ENCODE results near the gene TNS3. TPM values are rescaled to one million over a fixed set of nuclear protein-coding genes. Genes with fewer than 3 reads are reported as not detected.

The TNS3 gene
- total and polyA plus RNA-seq, 9 donors = 20.2 to 49.1 (median 29.7) TPM

DNA sequence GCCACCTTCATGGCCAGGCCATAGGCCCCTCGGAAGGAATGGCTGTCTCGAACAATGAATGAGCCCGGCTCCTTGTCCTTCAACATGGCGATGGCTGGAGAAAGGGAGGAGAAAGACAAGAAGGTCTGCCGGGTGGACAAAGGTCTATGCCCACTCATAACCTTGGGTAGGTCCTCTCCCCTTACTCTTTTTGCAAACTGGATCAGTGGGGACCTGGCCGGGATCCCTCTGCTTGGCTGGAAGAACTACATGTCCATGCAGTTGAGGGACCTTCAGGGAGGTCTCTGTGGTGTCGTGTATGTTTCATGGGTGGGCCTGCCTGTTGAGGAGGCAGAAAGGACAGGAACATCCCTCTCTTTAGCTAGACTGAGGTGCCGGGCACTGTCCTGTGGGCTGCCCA lies 284.8 kb downstream of the TNS3 start:
- 91% methylated on average over 3 of the region's 8 CpGs for WGBS (ENCODE audit: insufficient coverage)
- Histone ChIP-seq H3K4me3 (ENCODE audit: low read length) (no peak overlapping the region), H3K36me3 (ENCODE audit: control insufficient read depth, insufficient read depth, low read length) (peaks cover 47% of the 10 kb centered on the region)

DNA sequence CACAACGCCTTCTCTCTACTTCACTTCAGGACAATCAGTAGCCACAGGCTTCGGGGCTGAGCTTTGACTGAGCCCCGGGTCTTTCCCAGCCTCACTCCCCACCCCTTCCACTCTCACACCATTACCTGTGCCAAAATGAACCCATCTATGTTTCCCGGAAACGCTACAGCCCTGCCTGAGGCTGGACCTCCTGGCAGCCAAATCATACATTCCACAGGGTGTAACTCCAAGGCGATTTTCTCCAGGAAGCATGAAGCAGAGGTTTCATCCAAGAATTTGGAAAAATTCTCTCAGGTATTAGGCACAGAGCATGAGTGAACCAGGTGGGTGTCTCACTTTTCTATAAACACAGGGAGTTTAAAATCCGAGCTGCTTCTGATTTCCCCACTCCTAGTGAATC lies 286.3 kb downstream of the TNS3 start:
- no peak overlapping the region for H3K27ac ChIP-seq (ENCODE audit: low read length)
- no peaks in the 10 kb centered on the region for H3K9me3 ChIP-seq (replicated peaks; ENCODE audit: control insufficient read depth, low read depth, low read length)
- no peaks in the 10 kb centered on the region for H3K27me3 ChIP-seq (ENCODE audit: control insufficient read depth, insufficient read depth, low read length)
- no peak for DNase-seq
- 74% methylated on average over 5 of the region's 7 CpGs for WGBS (ENCODE audit: insufficient coverage)
- H3K4me1 ChIP-seq (ENCODE audit: control insufficient read depth, insufficient read depth, low read length) = peaks cover 4% of the 10 kb centered on the region
- H3K4me3 ChIP-seq (ENCODE audit: low read length) = no peak overlapping the region
- peaks cover 47% of the 10 kb centered on the region for H3K36me3 ChIP-seq (ENCODE audit: control insufficient read depth, insufficient read depth, low read length)

More for the DNA sequence above, 284.8 kb downstream of the TNS3 start:
- Histone ChIP-seq H3K9me3 (replicated peaks; ENCODE audit: control insufficient read depth, low read depth, low read length) (no peaks in the 10 kb centered on the region), H3K27me3 (ENCODE audit: control insufficient read depth, insufficient read depth, low read length) (no peaks in the 10 kb centered on the region), H3K4me1 (ENCODE audit: control insufficient read depth, insufficient read depth, low read length) (peaks cover 4% of the 10 kb centered on the region), H3K27ac (ENCODE audit: low read length) (no peak overlapping the region)
- DNase-seq = no peak

DNA sequence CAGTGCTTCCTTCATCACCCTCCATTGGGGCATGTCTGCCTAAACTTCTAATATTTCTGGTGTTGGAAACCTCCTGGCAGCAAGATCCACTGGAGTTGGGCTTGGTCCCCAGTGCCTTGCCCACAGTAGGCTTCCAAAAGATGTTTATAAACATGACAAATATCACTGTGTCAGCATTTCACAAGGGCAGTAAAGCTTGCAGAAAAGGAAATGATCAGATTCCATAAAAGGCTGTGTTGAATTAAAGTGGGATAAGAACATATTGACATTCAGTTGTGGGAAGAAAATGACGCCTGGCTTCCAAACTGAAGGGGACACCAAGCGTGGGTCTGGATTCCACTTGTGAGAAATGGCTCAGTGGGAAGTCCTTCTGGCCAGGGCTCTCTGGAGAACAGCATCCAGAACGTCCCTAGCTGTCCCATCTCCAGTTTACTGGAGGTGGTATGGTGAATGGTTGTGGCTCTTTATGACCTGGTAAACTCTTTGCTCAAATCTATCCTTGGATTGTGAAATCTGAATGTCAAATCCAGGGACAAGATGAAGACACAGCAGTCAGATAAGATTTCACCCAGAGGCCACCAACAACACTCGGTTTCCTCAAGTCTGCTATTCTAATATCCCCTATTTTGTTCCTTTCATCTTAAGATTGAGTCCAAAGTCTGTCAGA lies 287.2 kb downstream of the TNS3 start:
- no peak for DNase-seq
- peaks cover 48% of the 10 kb centered on the region for H3K36me3 ChIP-seq (ENCODE audit: control insufficient read depth, insufficient read depth, low read length)
- H3K27me3 ChIP-seq (ENCODE audit: control insufficient read depth, insufficient read depth, low read length) = no peaks in the 10 kb centered on the region
- H3K4me1 ChIP-seq (ENCODE audit: control insufficient read depth, insufficient read depth, low read length) = peaks cover 4% of the 10 kb centered on the region
- no peak overlapping the region for H3K27ac ChIP-seq (ENCODE audit: low read length)
- 68% methylated on average over 2 of the region's 4 CpGs for WGBS (ENCODE audit: insufficient coverage)
- H3K4me3 ChIP-seq (ENCODE audit: low read length) = no peak overlapping the region
- H3K9me3 ChIP-seq (replicated peaks; ENCODE audit: control insufficient read depth, low read depth, low read length) = no peaks in the 10 kb centered on the region

DNA sequence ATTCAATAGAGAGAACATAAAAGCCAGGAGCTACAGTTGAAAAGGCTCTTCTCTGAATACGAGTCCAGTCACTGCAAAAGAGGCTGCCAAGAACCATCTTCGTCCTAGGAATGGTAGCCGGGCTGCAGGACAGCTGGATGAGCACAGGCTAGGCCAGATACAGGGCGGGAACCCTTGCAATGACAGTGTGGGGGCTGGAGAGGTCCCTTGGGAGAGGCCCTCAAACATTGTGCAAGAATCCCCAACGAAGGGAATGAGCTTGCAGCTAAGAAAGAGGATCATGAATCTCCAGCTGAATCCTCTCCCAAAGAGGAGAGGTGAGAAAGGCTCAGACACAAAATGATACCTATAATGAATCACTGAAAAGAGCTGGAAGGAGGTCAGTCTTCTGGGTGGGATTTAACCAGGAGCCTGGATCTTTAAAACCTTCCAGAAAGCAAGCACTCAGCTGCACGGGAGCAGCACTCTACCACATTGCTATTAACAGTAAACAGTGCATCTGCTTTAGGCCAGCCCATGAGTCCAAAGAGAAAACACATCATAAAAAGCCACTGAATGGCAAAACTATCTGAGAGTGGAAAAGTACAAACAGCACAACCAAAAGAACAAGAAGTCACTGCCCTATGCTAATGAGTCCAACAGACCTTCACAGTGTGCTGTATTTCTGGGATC lies 287.9 kb downstream of the TNS3 start:
- Histone ChIP-seq H3K4me1 (ENCODE audit: control insufficient read depth, insufficient read depth, low read length) (peaks cover 4% of the 10 kb centered on the region), H3K36me3 (ENCODE audit: control insufficient read depth, insufficient read depth, low read length) (peaks cover 48% of the 10 kb centered on the region), H3K4me3 (ENCODE audit: low read length) (no peak overlapping the region), H3K9me3 (replicated peaks; ENCODE audit: control insufficient read depth, low read depth, low read length) (no peaks in the 10 kb centered on the region), H3K27ac (ENCODE audit: low read length) (peak overlapping the region; percentile 2), H3K27me3 (ENCODE audit: control insufficient read depth, insufficient read depth, low read length) (no peaks in the 10 kb centered on the region)
- peak; percentile 74 for DNase-seq
- 34% methylated on average over 4 of the region's 6 CpGs for WGBS (ENCODE audit: insufficient coverage)

DNA sequence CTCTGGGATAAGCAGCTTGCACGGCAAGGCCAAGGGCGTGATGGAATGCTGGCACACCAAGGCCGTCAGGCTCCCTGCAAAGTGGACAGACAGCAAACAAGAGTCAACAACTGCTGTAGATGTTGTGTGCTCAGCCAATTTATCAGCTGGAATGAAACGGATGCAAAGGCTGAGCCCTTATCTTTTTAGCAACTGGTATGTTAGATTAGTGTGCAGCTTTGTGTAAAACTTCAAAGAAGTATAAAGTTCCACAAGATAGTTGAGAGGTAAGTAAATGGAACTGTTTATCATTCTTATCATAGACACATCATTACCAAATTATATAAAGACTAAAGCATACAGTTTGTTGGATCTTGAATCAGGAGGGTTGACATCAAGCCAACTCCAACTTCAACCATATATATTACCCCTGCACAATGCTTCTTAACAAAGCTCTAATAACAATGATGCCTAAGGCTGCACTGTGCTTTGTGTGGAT lies 289.0 kb downstream of the TNS3 start:
- peaks cover 48% of the 10 kb centered on the region for H3K36me3 ChIP-seq (ENCODE audit: control insufficient read depth, insufficient read depth, low read length)
- no peaks in the 10 kb centered on the region for H3K9me3 ChIP-seq (replicated peaks; ENCODE audit: control insufficient read depth, low read depth, low read length)
- DNase-seq = no peak
- no peak overlapping the region for H3K27ac ChIP-seq (ENCODE audit: low read length)
- peaks cover 8% of the 10 kb centered on the region for H3K4me1 ChIP-seq (ENCODE audit: control insufficient read depth, insufficient read depth, low read length)
- 97% methylated on average over 3 of the region's 4 CpGs for WGBS (ENCODE audit: insufficient coverage)
- no peaks in the 10 kb centered on the region for H3K27me3 ChIP-seq (ENCODE audit: control insufficient read depth, insufficient read depth, low read length)
- H3K4me3 ChIP-seq (ENCODE audit: low read length) = no peak overlapping the region

DNA sequence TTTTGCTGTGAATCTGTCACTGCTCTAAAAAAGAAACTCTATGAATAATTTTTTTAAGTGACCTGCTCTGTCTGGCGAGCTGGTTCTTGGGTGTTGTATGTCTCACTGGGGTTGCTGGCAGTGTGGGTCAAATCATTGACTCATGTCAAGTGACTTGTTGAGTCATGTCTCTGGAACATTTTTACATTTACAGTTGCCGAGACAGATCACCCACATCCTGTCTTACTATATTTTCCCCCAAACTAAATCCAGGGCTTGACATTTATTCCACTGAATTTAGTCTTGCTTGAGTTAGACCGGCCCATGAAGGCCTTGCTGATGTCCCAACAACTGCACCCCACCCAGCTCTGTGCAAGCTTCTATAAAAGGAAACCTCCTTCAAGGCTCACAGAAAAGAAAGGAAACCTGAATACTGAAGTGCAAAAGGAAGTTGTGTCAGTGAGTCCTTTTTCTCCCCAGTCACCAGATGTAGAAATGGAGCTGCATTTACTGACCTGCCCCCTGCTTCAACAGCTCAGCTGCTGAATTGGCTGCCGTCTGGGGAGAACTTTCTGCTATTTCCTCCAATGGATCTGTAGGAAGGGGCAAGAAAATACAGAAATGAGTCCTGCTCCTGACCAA lies 290.3 kb downstream of the TNS3 start:
- H3K4me1 ChIP-seq (ENCODE audit: control insufficient read depth, insufficient read depth, low read length) = peaks cover 8% of the 10 kb centered on the region
- H3K27me3 ChIP-seq (ENCODE audit: control insufficient read depth, insufficient read depth, low read length) = no peaks in the 10 kb centered on the region
- no peak overlapping the region for H3K4me3 ChIP-seq (ENCODE audit: low read length)
- H3K27ac ChIP-seq (ENCODE audit: low read length) = no peak overlapping the region
- WGBS (ENCODE audit: insufficient coverage) = 64% methylated on average over 3 of the region's 4 CpGs
- no peak for DNase-seq
- H3K9me3 ChIP-seq (replicated peaks; ENCODE audit: control insufficient read depth, low read depth, low read length) = no peaks in the 10 kb centered on the region
- peaks cover 41% of the 10 kb centered on the region for H3K36me3 ChIP-seq (ENCODE audit: control insufficient read depth, insufficient read depth, low read length)

DNA sequence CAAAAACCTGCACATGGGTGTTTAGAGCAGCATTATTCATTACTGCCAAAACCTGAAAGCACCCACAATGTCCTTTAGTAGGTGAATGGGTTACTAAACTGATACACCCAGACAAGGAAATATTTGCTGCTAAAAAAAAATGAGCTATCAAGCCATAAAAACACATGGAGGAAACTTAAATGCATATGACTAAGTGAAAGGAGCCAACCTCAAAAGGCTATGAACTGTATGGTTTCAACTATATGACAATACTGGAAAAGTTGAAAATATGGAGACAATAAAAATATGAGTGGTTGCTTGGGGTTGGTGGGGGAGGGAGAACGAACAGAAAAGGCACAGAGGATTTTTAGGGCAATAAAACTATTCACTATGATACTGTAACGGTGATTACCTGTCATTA lies 291.0 kb downstream of the TNS3 start:
- no peak for DNase-seq
- H3K4me1 ChIP-seq (ENCODE audit: control insufficient read depth, insufficient read depth, low read length) = peaks cover 14% of the 10 kb centered on the region
- peaks cover 41% of the 10 kb centered on the region for H3K36me3 ChIP-seq (ENCODE audit: control insufficient read depth, insufficient read depth, low read length)
- no peaks in the 10 kb centered on the region for H3K27me3 ChIP-seq (ENCODE audit: control insufficient read depth, insufficient read depth, low read length)
- WGBS (ENCODE audit: insufficient coverage) = no CpG with 5 or more reads among the region's 2 CpGs
- no peak overlapping the region for H3K4me3 ChIP-seq (ENCODE audit: low read length)
- H3K9me3 ChIP-seq (replicated peaks; ENCODE audit: control insufficient read depth, low read depth, low read length) = no peaks in the 10 kb centered on the region
- H3K27ac ChIP-seq (ENCODE audit: low read length) = no peak overlapping the region

DNA sequence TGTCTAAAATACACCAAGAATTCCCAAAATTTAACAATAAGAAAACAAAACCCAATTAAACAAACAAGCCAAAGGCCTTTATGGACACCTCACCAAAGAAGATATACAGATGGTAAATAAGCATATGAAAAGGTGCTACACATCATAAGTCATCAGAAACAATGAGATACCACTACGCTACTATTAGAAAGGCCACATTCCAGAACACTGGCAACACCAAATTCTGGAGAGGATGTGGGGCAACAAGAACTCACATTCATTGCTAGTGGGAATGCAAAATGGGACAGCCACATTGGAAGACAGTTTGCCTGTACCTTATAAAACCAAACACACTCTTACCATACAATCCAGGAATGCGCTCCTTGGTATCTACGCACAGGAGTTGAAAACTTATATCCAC lies 291.4 kb downstream of the TNS3 start:
- H3K4me1 ChIP-seq (ENCODE audit: control insufficient read depth, insufficient read depth, low read length) = peaks cover 17% of the 10 kb centered on the region
- H3K27me3 ChIP-seq (ENCODE audit: control insufficient read depth, insufficient read depth, low read length) = no peaks in the 10 kb centered on the region
- DNase-seq = no peak
- peaks cover 39% of the 10 kb centered on the region for H3K36me3 ChIP-seq (ENCODE audit: control insufficient read depth, insufficient read depth, low read length)
- H3K4me3 ChIP-seq (ENCODE audit: low read length) = no peak overlapping the region
- no peak overlapping the region for H3K27ac ChIP-seq (ENCODE audit: low read length)
- WGBS (ENCODE audit: insufficient coverage) = no CpG with 5 or more reads among the region's 3 CpGs
- H3K9me3 ChIP-seq (replicated peaks; ENCODE audit: control insufficient read depth, low read depth, low read length) = no peaks in the 10 kb centered on the region

DNA sequence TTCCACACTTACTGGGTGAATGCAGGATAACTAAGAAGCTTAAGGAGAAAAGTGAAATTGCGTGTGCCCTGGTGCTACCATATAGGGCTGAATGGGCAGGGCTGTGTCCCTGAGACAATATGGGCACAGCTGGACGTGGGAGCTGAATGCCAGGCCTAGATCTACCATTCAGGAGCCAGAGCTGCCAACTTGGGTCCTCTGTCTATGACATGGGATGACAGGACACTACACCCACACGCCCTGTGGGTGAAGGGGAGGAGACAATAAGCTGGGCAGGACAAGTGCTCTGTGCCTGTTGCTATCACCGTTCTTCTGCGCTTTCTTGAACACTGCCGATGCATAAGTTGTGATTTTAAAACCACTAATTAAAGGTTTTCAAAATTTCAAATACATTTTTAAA lies 293.9 kb downstream of the TNS3 start:
- WGBS (ENCODE audit: insufficient coverage) = 83% methylated on average over 2 of the region's 6 CpGs
- peaks cover 50% of the 10 kb centered on the region for H3K36me3 ChIP-seq (ENCODE audit: control insufficient read depth, insufficient read depth, low read length)

DNA sequence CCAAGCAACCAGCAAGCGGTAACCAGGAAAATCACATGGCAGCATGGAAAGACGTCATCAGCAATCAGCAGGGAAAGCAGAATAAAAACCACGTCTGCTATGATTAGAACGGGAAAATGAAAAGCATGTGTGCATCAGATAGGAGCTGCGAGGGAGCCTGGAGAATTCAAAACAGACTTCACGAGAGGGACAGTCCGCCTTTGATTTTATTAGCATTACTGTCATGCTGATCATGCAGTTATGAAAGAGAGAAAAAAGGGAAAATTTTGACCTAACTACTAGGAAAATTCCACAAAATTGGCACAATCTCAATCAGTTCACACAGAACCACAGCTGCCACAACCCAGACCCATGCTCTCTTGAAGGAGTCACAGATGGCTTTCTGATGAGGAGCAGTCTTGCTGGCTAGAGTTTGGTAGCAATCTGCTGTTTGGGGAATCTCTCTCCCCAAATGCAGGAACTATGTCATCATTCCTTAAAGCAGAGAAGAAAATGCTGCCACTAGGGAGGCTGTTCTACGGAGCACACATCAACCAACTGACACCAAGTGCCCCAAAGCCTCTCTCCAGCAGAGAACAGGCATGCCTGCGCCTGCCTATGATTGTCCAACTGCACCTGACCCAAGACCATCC lies 295.9 kb downstream of the TNS3 start:
- WGBS (ENCODE audit: insufficient coverage) = 26% methylated on average over 8 of the region's 9 CpGs
- Histone ChIP-seq H3K4me3 (ENCODE audit: low read length) (no peak overlapping the region), H3K36me3 (ENCODE audit: control insufficient read depth, insufficient read depth, low read length) (peaks cover 56% of the 10 kb centered on the region), H3K4me1 (ENCODE audit: control insufficient read depth, insufficient read depth, low read length) (peaks cover 12% of the 10 kb centered on the region), H3K27ac (ENCODE audit: low read length) (peak overlapping the region; percentile 40), H3K9me3 (replicated peaks; ENCODE audit: control insufficient read depth, low read depth, low read length) (no peaks in the 10 kb centered on the region), H3K27me3 (ENCODE audit: control insufficient read depth, insufficient read depth, low read length) (no peaks in the 10 kb centered on the region)
- peak; percentile 74 for DNase-seq

More for the DNA sequence above, 293.9 kb downstream of the TNS3 start:
- Histone ChIP-seq H3K4me3 (ENCODE audit: low read length) (no peak overlapping the region), H3K4me1 (ENCODE audit: control insufficient read depth, insufficient read depth, low read length) (peaks cover 12% of the 10 kb centered on the region), H3K27me3 (ENCODE audit: control insufficient read depth, insufficient read depth, low read length) (no peaks in the 10 kb centered on the region), H3K27ac (ENCODE audit: low read length) (no peak overlapping the region), H3K9me3 (replicated peaks; ENCODE audit: control insufficient read depth, low read depth, low read length) (no peaks in the 10 kb centered on the region)
- DNase-seq = peak; percentile 46
